DOHH2 (cell line): Measurements from ENCODE around the gene TIGD1.

ENCODE experiments used
- H3F3A ChIP-seq: fragments of 200-600 bp; sonication (generic), shearing (Covaris generic); 2 replicates; pipeline ENCODE4 v1.6.0; 2016; ENCODE audit warnings: antibody characterized with exemption, mild to moderate bottlenecking; ENCODE audit not compliant: control insufficient read depth, insufficient read depth
- H3K27ac ChIP-seq: fragments of 200-600 bp; sonication (generic); 2 replicates; pipeline ENCODE4 v1.5.1; 2014; ENCODE audit warnings: low read depth, mild to moderate bottlenecking, low read length, moderate library complexity
- H3K27me3 ChIP-seq: fragments of 200-600 bp; sonication (generic); 2 replicates; pipeline ENCODE4 v1.6.1; 2014; ENCODE audit warnings: mild to moderate bottlenecking, low read length, mixed read lengths; ENCODE audit not compliant: control insufficient read depth
- H3K36me3 ChIP-seq: fragments of 200-600 bp; sonication (generic); 2 replicates; pipeline ENCODE4 v1.6.1; 2014; ENCODE audit warnings: mild to moderate bottlenecking, low read length, moderate library complexity, mixed read lengths; ENCODE audit not compliant: control insufficient read depth
- H3K4me1 ChIP-seq: fragments of 200-600 bp; sonication (generic); 2 replicates; pipeline ENCODE4 v1.6.1; 2014; ENCODE audit warnings: mild to moderate bottlenecking, low read length, mixed read lengths; ENCODE audit not compliant: control insufficient read depth
- H3K4me2 ChIP-seq: fragments of 200-600 bp; sonication (generic); 2 replicates; pipeline ENCODE4 v1.6.0; 2014; ENCODE audit warnings: mild to moderate bottlenecking, low read length, moderate library complexity
- H3K4me3 ChIP-seq: fragments of 200-600 bp; sonication (generic); 2 replicates; pipeline ENCODE4 v1.5.1; 2014; ENCODE audit warnings: mild to moderate bottlenecking, low read length, mixed read lengths
- H3K79me2 ChIP-seq: fragments of 200-600 bp; sonication (generic); 2 replicates; pipeline ENCODE4 v1.6.1; 2014; ENCODE audit warnings: mild to moderate bottlenecking, low read length, mixed read lengths; ENCODE audit not compliant: control insufficient read depth
- H3K9me2 ChIP-seq: fragments of 200-600 bp; sonication (generic); replicated peaks from 2 replicates; pipeline ENCODE4 v1.6.1; 2014; ENCODE audit warnings: mild to moderate bottlenecking, low read length, mixed read lengths; ENCODE audit not compliant: control insufficient read depth
- H3K9me3 ChIP-seq: fragments of 200-600 bp; sonication (generic); 2 replicates; pipeline ENCODE4 v1.6.1; 2014; ENCODE audit warnings: antibody characterized with exemption, low read length, mixed read lengths; ENCODE audit not compliant: control insufficient read depth, insufficient read depth
- H4K20me1 ChIP-seq: fragments of 200-600 bp; sonication (generic); 2 replicates; pipeline ENCODE4 v1.6.0; 2014; ENCODE audit warnings: low read depth, mild to moderate bottlenecking, antibody characterized with exemption, low read length, moderate library complexity; ENCODE audit not compliant: control insufficient read depth, insufficient read depth
- EZH2phosphoT487 ChIP-seq: fragments of 200-600 bp; sonication (generic); IDR thresholded peaks from 2 replicates; pipeline ENCODE4 v1.6.1; 2017; ENCODE audit warnings: borderline replicate concordance, mild to moderate bottlenecking, antibody characterized with exemption, low read length, moderate library complexity, mixed read lengths
- TF ChIP-seq, protein P1 (sequence below): fragments of 200-600 bp; sonication (generic); IDR thresholded peaks from one replicate; pipeline ENCODE4 v1.5.1; 2014; ENCODE audit warnings: antibody characterized with exemption, mild to moderate bottlenecking, low read depth, low read length; ENCODE audit not compliant: poor library complexity, severe bottlenecking

Gene TIGD1

DNA sequence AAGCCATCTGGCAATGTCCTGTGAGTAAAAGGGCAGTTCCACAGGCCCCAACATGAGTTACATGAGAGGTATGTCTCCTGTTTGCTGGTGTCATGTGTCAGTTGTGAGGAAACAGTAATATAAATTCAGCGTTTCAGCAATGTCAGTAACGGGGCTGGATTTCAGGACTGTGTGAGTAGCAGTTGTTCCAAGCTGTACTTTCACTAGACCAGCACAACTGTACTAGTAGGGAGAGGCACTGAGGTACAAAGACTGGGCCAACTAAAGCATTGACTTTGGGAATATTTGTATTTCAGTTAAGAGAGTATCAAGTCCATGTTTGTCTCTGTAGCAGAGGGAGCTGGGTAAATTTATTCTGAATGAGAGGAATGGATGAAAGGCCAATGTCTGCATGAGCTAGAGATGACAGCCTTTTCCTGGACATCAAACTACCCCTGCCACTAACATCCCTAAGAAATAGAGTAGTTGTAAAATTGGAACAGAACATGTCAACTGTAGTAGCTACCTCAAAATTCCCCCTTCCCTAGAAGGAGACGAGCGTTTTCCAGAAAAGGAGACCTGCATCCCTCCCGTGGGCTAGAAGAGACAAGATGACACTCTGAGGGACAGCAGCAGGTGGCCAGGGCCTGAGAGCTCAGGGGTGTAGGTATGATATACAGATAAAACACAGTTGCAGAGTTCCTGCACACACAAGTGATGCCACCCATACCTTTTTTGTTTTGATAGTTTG, 24.5 kb upstream of the TIGD1 start:
- Histone ChIP-seq H3K79me2 (no peaks in the 10 kb centered on the region), H3K27me3 (no peaks in the 10 kb centered on the region), H3K4me2 (no peak overlapping the region), H3K9me3 (no peaks in the 10 kb centered on the region), H4K20me1 (no peaks in the 10 kb centered on the region), H3K9me2 (no peaks in the 10 kb centered on the region), H3K4me3 (no peak overlapping the region), H3F3A (no peaks in the 10 kb centered on the region), H3K27ac (no peak overlapping the region), H3K4me1 (peaks cover 4% of the 10 kb centered on the region; the same call in 1 of the 2 replicates), H3K36me3 (peaks cover 8% of the 10 kb centered on the region)
- no peak for TF ChIP-seq EZH2phosphoT487
- TF ChIP-seq, protein P1, sequence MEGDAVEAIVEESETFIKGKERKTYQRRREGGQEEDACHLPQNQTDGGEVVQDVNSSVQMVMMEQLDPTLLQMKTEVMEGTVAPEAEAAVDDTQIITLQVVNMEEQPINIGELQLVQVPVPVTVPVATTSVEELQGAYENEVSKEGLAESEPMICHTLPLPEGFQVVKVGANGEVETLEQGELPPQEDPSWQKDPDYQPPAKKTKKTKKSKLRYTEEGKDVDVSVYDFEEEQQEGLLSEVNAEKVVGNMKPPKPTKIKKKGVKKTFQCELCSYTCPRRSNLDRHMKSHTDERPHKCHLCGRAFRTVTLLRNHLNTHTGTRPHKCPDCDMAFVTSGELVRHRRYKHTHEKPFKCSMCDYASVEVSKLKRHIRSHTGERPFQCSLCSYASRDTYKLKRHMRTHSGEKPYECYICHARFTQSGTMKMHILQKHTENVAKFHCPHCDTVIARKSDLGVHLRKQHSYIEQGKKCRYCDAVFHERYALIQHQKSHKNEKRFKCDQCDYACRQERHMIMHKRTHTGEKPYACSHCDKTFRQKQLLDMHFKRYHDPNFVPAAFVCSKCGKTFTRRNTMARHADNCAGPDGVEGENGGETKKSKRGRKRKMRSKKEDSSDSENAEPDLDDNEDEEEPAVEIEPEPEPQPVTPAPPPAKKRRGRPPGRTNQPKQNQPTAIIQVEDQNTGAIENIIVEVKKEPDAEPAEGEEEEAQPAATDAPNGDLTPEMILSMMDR = no peak

DNA sequence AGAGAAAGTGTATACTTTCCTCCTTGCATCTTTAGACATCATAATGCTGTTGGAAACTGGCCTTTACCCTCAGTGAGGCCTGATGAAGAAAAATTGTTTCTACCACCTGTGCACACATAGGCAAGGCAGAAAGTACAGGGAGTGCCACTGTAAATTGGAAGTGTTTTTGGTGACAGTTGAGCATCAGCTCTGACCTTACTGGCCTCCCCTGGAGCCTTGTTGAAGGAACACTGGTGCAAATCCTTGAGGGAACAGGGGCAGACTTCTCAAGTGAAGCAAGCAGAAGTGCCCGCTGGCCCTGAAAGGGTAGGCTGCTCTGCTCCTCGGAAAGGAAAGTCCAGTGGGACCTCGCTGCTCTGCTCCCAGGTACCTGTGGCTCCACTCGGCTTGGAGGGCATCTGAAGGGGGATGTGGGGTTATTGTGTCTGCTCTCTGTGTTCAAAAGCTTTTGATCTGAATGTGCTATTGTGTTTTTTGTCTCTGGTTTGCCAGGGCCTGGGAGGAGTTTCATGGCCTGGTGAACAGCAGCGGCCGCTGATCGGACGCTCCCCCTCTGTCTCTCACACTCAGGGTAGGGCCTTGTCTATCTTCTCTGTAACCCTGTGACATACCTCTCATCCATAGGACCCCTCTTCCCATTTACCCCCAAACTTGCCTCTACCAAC, 23.5 kb upstream of the TIGD1 start:
- H3K27me3 ChIP-seq = no peaks in the 10 kb centered on the region
- H3K4me2 ChIP-seq = no peak overlapping the region
- no peak for TF ChIP-seq EZH2phosphoT487
- TF ChIP-seq, protein P1 = no peak
- H3K4me3 ChIP-seq = no peak overlapping the region
- no peaks in the 10 kb centered on the region for H3K9me3 ChIP-seq
- H3K36me3 ChIP-seq = peaks cover 18% of the 10 kb centered on the region
- H3K4me1 ChIP-seq = peaks cover 4% of the 10 kb centered on the region; the same call in 1 of the 2 replicates
- H3K27ac ChIP-seq = no peak overlapping the region
- H4K20me1 ChIP-seq = no peaks in the 10 kb centered on the region
- no peaks in the 10 kb centered on the region for H3F3A ChIP-seq
- no peaks in the 10 kb centered on the region for H3K9me2 ChIP-seq
- no peaks in the 10 kb centered on the region for H3K79me2 ChIP-seq

DNA sequence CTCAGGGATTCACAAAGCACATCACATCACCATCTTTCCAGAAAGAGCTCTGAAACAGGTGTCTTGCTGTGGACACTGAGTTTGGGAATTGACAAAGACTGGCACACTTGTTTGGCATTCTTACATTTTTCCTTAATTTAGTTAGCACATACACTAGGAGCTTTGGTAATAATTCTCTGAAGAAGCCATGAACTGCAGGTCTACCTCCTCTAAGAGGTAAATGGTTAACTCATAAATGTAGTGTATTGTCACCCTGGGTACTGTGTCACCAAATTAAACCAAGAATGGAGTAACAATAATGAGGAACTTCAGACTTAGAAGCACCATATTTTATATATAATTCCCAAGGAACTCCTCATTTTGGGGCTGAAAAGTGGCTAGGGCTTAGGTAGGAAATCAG, 22.7 kb upstream of the TIGD1 start:
- TF ChIP-seq EZH2phosphoT487 = no peak
- TF ChIP-seq, protein P1 = no peak
- Histone ChIP-seq H3K9me2 (no peaks in the 10 kb centered on the region), H3K79me2 (no peaks in the 10 kb centered on the region), H3K36me3 (peaks cover 26% of the 10 kb centered on the region), H3K4me3 (no peak overlapping the region), H3K27me3 (no peaks in the 10 kb centered on the region), H3K4me2 (no peak overlapping the region), H3F3A (no peaks in the 10 kb centered on the region), H4K20me1 (no peaks in the 10 kb centered on the region), H3K27ac (no peak overlapping the region), H3K4me1 (peaks cover 4% of the 10 kb centered on the region; the same call in 1 of the 2 replicates), H3K9me3 (no peaks in the 10 kb centered on the region)
